Osteoblast (primary cell): ENCODE data around the gene OBSL1. TPM values are rescaled to one million over a fixed set of nuclear protein-coding genes. Genes with fewer than 3 reads are reported as not detected.

Source experiments
- DNase-seq: peaks from one replicate; pipeline ENCODE4 v3.0.0; 2011; ENCODE audit warnings: low spot score, mixed read lengths; ENCODE audit not compliant: insufficient read length; ENCODE audit errors: missing footprints
- H2AFZ ChIP-seq: 2 replicates; pipeline ENCODE4 v1.6.0; 2011; ENCODE audit warnings: mild to moderate bottlenecking, low read length
- H3K27ac ChIP-seq: 2 replicates; pipeline ENCODE4 v1.5.1; 2011; ENCODE audit warnings: mild to moderate bottlenecking, low read depth, low read length, moderate library complexity
- H3K27me3 ChIP-seq: 2 replicates; pipeline ENCODE4 v1.6.0; 2012; ENCODE audit warnings: mild to moderate bottlenecking, control low read depth, inconsistent platforms, low read length, moderate library complexity; ENCODE audit not compliant: insufficient read depth
- H3K36me3 ChIP-seq: 2 replicates; pipeline ENCODE4 v1.5.1; 2011; ENCODE audit warnings: mild to moderate bottlenecking, low read length, control low read depth, moderate library complexity; ENCODE audit not compliant: insufficient read depth
- H3K4me1 ChIP-seq: 2 replicates; pipeline ENCODE4 v1.5.1; 2011; ENCODE audit warnings: mild to moderate bottlenecking, low read length, control low read depth, moderate library complexity; ENCODE audit not compliant: insufficient read depth
- H3K4me2 ChIP-seq: 2 replicates; pipeline ENCODE4 v1.6.0; 2011; ENCODE audit warnings: mild to moderate bottlenecking, low read length; ENCODE audit not compliant: insufficient read depth
- H3K4me3 ChIP-seq: fragments of 200-600 bp; sonication (generic); 3 replicates; pipeline ENCODE4 v1.5.1; 2012; ENCODE audit warnings: mild to moderate bottlenecking, low read length, inconsistent platforms; ENCODE audit not compliant: insufficient read depth
- H3K79me2 ChIP-seq: 2 replicates; pipeline ENCODE4 v1.6.0; 2012; ENCODE audit warnings: mild to moderate bottlenecking, low read length, control low read depth, inconsistent platforms; ENCODE audit not compliant: insufficient read depth
- H3K9me3 ChIP-seq: 2 replicates; pipeline ENCODE4 v1.5.1; 2011; ENCODE audit warnings: low read depth, low read length, control low read depth
- H4K20me1 ChIP-seq: 2 replicates; pipeline ENCODE4 v1.6.0; 2012; ENCODE audit warnings: mild to moderate bottlenecking, low read length, control low read depth; ENCODE audit not compliant: insufficient read depth
- total RNA-seq: library from RNA; depleted of rRNA; stranded (reverse); fragments of >200 nt; gene quantifications from 2 replicates; pipeline ENCODE4 v1.2.3, GENCODE V29; 2012
- TF ChIP-seq, protein P1 (sequence below): IDR thresholded peaks from 2 replicates; pipeline ENCODE4 v1.5.1; 2011; ENCODE audit warnings: mild to moderate bottlenecking, low read depth, low read length, moderate library complexity; ENCODE audit errors: extremely low read depth

OBSL1 gene
- total RNA-seq, 1 donor, result 65.9 TPM

DNA sequence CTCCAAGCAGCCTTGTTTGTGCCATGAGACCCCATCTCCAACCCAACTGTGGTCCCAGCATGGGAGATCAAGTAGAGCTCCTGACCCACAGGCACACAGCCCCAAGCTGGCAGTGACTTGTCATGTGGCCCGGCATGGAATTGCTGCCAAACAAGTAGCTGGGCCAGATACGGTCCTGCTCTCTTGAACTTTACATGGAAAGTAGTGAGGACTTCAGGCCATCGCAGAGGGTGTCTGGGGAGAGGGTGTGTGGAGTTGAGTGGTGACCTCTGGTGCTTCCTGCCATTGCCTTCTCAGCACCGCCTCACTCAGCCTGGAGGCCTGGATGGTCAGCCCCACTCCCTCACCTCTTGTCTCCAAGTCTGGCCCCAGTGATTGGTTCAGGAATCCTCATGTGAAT is 45.2 kb upstream of the OBSL1 start:
- TF ChIP-seq, protein P1, sequence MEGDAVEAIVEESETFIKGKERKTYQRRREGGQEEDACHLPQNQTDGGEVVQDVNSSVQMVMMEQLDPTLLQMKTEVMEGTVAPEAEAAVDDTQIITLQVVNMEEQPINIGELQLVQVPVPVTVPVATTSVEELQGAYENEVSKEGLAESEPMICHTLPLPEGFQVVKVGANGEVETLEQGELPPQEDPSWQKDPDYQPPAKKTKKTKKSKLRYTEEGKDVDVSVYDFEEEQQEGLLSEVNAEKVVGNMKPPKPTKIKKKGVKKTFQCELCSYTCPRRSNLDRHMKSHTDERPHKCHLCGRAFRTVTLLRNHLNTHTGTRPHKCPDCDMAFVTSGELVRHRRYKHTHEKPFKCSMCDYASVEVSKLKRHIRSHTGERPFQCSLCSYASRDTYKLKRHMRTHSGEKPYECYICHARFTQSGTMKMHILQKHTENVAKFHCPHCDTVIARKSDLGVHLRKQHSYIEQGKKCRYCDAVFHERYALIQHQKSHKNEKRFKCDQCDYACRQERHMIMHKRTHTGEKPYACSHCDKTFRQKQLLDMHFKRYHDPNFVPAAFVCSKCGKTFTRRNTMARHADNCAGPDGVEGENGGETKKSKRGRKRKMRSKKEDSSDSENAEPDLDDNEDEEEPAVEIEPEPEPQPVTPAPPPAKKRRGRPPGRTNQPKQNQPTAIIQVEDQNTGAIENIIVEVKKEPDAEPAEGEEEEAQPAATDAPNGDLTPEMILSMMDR, result no peak
- H3K4me2 ChIP-seq, result no peak overlapping the region
- no peak overlapping the region for H3K27ac ChIP-seq
- peak; percentile 48 for DNase-seq
- no peak overlapping the region for H3K4me3 ChIP-seq
- no peak overlapping the region for H2AFZ ChIP-seq
- no peaks in the 10 kb centered on the region for H4K20me1 ChIP-seq
- H3K79me2 ChIP-seq, result no peaks in the 10 kb centered on the region
- H3K27me3 ChIP-seq, result no peaks in the 10 kb centered on the region
- H3K4me1 ChIP-seq, result no peaks in the 10 kb centered on the region
- H3K36me3 ChIP-seq, result peaks cover 9% of the 10 kb centered on the region
- no peaks in the 10 kb centered on the region for H3K9me3 ChIP-seq

- Histone ChIP-seq H3K4me2 (no peak overlapping the region), H3K9me3 (no peaks in the 10 kb centered on the region), H2AFZ (no peak overlapping the region), H3K36me3 (peaks cover 9% of the 10 kb centered on the region), H3K27me3 (no peaks in the 10 kb centered on the region), H4K20me1 (no peaks in the 10 kb centered on the region), H3K79me2 (no peaks in the 10 kb centered on the region), H3K27ac (no peak overlapping the region), H3K4me1 (no peaks in the 10 kb centered on the region), H3K4me3 (no peak overlapping the region)
- DNase-seq, result peak; percentile 72
- TF ChIP-seq, protein P1, result no peak
These were observed 44.6 kb upstream of the OBSL1 start for GRCh38 chr2:219615894-219616293.

GRCh38 chr2:219615036-219615435 is 43.7 kb upstream of the OBSL1 start:
- TF ChIP-seq, protein P1, result no peak

DNA sequence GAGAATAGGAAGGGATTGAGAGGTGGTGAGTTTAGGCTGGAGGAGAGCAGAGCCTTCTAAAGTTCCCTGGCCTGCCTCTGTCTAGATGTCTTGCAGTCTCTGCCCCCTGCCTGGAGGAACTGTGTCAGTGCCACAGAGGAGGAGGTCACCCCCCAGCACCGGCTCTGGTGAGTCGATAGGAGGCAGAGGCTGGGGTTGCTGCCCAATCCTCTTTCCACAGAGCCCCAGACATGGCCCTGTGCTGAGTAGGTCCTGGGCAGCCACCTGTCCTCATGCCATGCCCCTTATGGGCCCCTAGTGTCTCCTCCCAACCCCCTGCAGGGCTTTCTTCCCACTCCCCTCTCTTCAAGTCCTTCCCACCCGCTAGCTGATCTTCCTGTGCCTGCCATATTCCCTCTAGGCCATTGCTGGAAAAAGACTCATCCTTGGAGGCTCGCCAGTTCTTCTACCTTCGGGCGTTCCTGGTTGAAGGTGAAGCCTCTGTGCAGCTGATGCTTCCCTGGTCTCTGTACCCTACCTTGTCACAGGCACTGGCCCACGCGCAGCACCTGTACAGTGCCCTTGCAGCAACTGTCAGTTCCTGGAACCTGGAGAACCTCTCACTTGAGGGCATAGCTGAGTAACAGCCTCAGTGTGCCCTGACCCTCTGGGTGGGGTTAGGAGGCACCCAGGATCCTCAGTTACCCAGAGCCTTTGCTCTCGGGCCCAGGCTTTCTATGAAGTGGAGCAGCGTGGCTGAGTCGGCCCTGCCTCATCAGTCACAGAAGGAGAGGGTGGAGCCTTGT is 42.9 kb upstream of the OBSL1 start:
- Histone ChIP-seq H3K4me3 (no peak overlapping the region), H3K79me2 (no peaks in the 10 kb centered on the region), H2AFZ (no peak overlapping the region), H4K20me1 (no peaks in the 10 kb centered on the region), H3K4me1 (no peaks in the 10 kb centered on the region), H3K36me3 (peaks cover 9% of the 10 kb centered on the region), H3K9me3 (no peaks in the 10 kb centered on the region), H3K27me3 (no peaks in the 10 kb centered on the region), H3K27ac (no peak overlapping the region), H3K4me2 (no peak overlapping the region)
- TF ChIP-seq, protein P1, result no peak
- peak; percentile 59 for DNase-seq

More at GRCh38 chr2:219615036-219615435, 43.7 kb upstream of the OBSL1 start:
- peak; percentile 26 for DNase-seq
- no peak overlapping the region for H3K4me3 ChIP-seq
- H3K27ac ChIP-seq, result no peak overlapping the region
- no peaks in the 10 kb centered on the region for H3K79me2 ChIP-seq
- no peak overlapping the region for H3K4me2 ChIP-seq
- no peak overlapping the region for H2AFZ ChIP-seq
- H3K27me3 ChIP-seq, result no peaks in the 10 kb centered on the region
- H3K4me1 ChIP-seq, result no peaks in the 10 kb centered on the region
- peaks cover 9% of the 10 kb centered on the region for H3K36me3 ChIP-seq
- no peaks in the 10 kb centered on the region for H3K9me3 ChIP-seq
- H4K20me1 ChIP-seq, result no peaks in the 10 kb centered on the region
